GM19351 (cell line): Measurements from ENCODE around the gene LRP2.
"Not testable (repeated sequence)": the region's sequence is repeated elsewhere in the genome, so short reads cannot be mapped to it uniquely, and the experiment has no call there.

ENCODE experiments used
- ATAC-seq: cut with Tn5 transposase; IDR thresholded peaks from one replicate; pipeline ENCODE4 v1.9.1; 2021; ENCODE audit warnings: mild to moderate bottlenecking, moderate library complexity; ENCODE audit not compliant: unreplicated experiment

LRP2 gene

GRCh38 chr2:169301596-169302335, 60.6 kb downstream of the LRP2 start:
- ATAC-seq = no peak

GRCh38 chr2:169300636-169301530, 61.5 kb downstream of the LRP2 start:
- no peak for ATAC-seq

GRCh38 chr2:169298007-169298406, 64.3 kb downstream of the LRP2 start:
- no peak for ATAC-seq

- no peak for ATAC-seq
These were observed 68.2 kb downstream of the LRP2 start for GRCh38 chr2:169294001-169294675.

- no peak for ATAC-seq
These were observed 70.8 kb downstream of the LRP2 start for GRCh38 chr2:169291517-169291916.

GRCh38 chr2:169290433-169290832, 71.9 kb downstream of the LRP2 start:
- ATAC-seq = no peak

GRCh38 chr2:169287666-169288065, 74.7 kb downstream of the LRP2 start:
- ATAC-seq = no peak

GRCh38 chr2:169286624-169287231, 75.6 kb downstream of the LRP2 start:
- no peak for ATAC-seq

GRCh38 chr2:169285531-169286235, 76.7 kb downstream of the LRP2 start:
- ATAC-seq = no peak

GRCh38 chr2:169280502-169280901, 81.8 kb downstream of the LRP2 start:
- no peak for ATAC-seq

GRCh38 chr2:169275696-169276444, 86.5 kb downstream of the LRP2 start:
- no peak for ATAC-seq

- peak; percentile 58 for ATAC-seq
These were observed 90.3 kb downstream of the LRP2 start for GRCh38 chr2:169272010-169272409.

- ATAC-seq = not testable (repeated sequence)
These were observed 91.8 kb downstream of the LRP2 start for GRCh38 chr2:169270574-169270973.

GRCh38 chr2:169265591-169265990, 96.7 kb downstream of the LRP2 start:
- ATAC-seq = no peak

- no peak for ATAC-seq
These were observed 101.3 kb downstream of the LRP2 start for GRCh38 chr2:169260846-169261642.

GRCh38 chr2:169260246-169260645, 102.1 kb downstream of the LRP2 start:
- ATAC-seq = no peak

- ATAC-seq = no peak
These were observed 102.9 kb downstream of the LRP2 start for GRCh38 chr2:169259402-169259801.

- no peak for ATAC-seq
These were observed 104.2 kb downstream of the LRP2 start for GRCh38 chr2:169258045-169258601.

GRCh38 chr2:169254774-169255173, 107.6 kb downstream of the LRP2 start:
- ATAC-seq = no peak
